Type B pancreatic cell (in vitro differentiated cells): Measurements from ENCODE around the gene EIF4G1. TPM values are rescaled to one million over a fixed set of nuclear protein-coding genes. Genes with fewer than 3 reads are reported as not detected.
A peak's percentile ranks its signal among the peaks of the same experiment; 100 is the strongest.

Experiments
- DNase-seq: peaks from one replicate; pipeline ENCODE4 v3.0.0; 2021; ENCODE audit warnings: mixed read lengths; ENCODE audit not compliant: unreplicated experiment; ENCODE audit errors: extremely low spot score
- H3K27ac Mint-ChIP-seq: 2 replicates; pipeline ENCODE4 v1.8.0; 2021; ENCODE audit warnings: mild to moderate bottlenecking, mixed read lengths
- H3K27me3 Mint-ChIP-seq: 2 replicates; pipeline ENCODE4 v1.8.0; 2021; ENCODE audit warnings: mixed read lengths
- H3K36me3 Mint-ChIP-seq: 2 replicates; pipeline ENCODE4 v1.8.0; 2021; ENCODE audit warnings: mixed read lengths
- H3K4me1 Mint-ChIP-seq: one replicate; pipeline ENCODE4 v1.8.0; 2021; ENCODE audit warnings: mixed read lengths; ENCODE audit not compliant: unreplicated experiment
- H3K4me3 Mint-ChIP-seq: 2 replicates; pipeline ENCODE4 v1.8.0; 2021; ENCODE audit warnings: mild to moderate bottlenecking, mixed read lengths
- H3K9me3 Mint-ChIP-seq: 2 replicates; pipeline ENCODE4 v1.8.0; 2021; ENCODE audit warnings: mixed read lengths
- total RNA-seq: library from RNA; stranded (reverse); gene quantifications from 2 replicates; pipeline ENCODE4 v1.2.1, GENCODE V29; 2021; ENCODE audit warnings: low replicate concordance
- TF ChIP-seq, protein P1 (sequence below): fragments of 200-600 bp; sonication (generic); conservative IDR thresholded peaks from 2 replicates; pipeline ENCODE4 v1.5.0; 2021; ENCODE audit warnings: antibody characterized with exemption, mild to moderate bottlenecking

The EIF4G1 gene
- total RNA-seq, 1 donor from 2014 or later = 371 TPM

DNA sequence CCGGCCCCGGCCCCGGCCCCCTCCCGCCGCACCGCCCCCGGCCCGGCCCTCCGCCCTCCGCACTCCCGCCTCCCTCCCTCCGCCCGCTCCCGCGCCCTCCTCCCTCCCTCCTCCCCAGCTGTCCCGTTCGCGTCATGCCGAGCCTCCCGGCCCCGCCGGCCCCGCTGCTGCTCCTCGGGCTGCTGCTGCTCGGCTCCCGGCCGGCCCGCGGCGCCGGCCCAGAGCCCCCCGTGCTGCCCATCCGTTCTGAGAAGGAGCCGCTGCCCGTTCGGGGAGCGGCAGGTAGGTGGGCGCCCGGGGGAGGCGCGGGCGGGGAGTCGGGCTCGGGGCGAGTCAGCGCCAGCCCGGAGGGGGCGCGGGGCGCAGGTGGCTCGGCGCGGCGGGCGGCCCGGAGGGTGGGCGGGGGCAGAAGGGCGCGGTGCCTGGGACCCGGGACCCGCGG, 65.8 kb downstream of the EIF4G1 start:
- peaks cover 51% of the 10 kb centered on the region for H3K27me3 Mint-ChIP-seq
- H3K4me1 Mint-ChIP-seq = peaks cover 27% of the 10 kb centered on the region
- TF ChIP-seq, protein P1, sequence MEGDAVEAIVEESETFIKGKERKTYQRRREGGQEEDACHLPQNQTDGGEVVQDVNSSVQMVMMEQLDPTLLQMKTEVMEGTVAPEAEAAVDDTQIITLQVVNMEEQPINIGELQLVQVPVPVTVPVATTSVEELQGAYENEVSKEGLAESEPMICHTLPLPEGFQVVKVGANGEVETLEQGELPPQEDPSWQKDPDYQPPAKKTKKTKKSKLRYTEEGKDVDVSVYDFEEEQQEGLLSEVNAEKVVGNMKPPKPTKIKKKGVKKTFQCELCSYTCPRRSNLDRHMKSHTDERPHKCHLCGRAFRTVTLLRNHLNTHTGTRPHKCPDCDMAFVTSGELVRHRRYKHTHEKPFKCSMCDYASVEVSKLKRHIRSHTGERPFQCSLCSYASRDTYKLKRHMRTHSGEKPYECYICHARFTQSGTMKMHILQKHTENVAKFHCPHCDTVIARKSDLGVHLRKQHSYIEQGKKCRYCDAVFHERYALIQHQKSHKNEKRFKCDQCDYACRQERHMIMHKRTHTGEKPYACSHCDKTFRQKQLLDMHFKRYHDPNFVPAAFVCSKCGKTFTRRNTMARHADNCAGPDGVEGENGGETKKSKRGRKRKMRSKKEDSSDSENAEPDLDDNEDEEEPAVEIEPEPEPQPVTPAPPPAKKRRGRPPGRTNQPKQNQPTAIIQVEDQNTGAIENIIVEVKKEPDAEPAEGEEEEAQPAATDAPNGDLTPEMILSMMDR = no peak
- no peaks in the 10 kb centered on the region for H3K9me3 Mint-ChIP-seq
- no peak overlapping the region for H3K27ac Mint-ChIP-seq
- no peaks in the 10 kb centered on the region for H3K36me3 Mint-ChIP-seq
- no peak for DNase-seq
- H3K4me3 Mint-ChIP-seq = no peak overlapping the region

- peaks cover 23% of the 10 kb centered on the region for H3K4me1 Mint-ChIP-seq
- H3K27me3 Mint-ChIP-seq = peaks cover 46% of the 10 kb centered on the region
- no peak overlapping the region for H3K27ac Mint-ChIP-seq
These were observed 66.3 kb downstream of the EIF4G1 start for GRCh38 chr3:184380627-184381260.

GRCh38 chr3:184381261-184382224, 67.1 kb downstream of the EIF4G1 start:
- Mint-ChIP-seq H3K27ac (no peak overlapping the region), H3K4me3 (peak overlapping the region; percentile 81), H3K4me1 (peaks cover 18% of the 10 kb centered on the region), H3K27me3 (peaks cover 44% of the 10 kb centered on the region), H3K36me3 (no peaks in the 10 kb centered on the region), H3K9me3 (no peaks in the 10 kb centered on the region)
- TF ChIP-seq, protein P1 = no peak
- DNase-seq = no peak

More at GRCh38 chr3:184380627-184381260, 66.3 kb downstream of the EIF4G1 start:
- Mint-ChIP-seq H3K4me3 (peak overlapping the region; percentile 81), H3K9me3 (no peaks in the 10 kb centered on the region), H3K36me3 (no peaks in the 10 kb centered on the region)
- TF ChIP-seq, protein P1 = no peak
- DNase-seq = no peak

- H3K27ac Mint-ChIP-seq = no peak overlapping the region
- TF ChIP-seq, protein P1 = no peak
- peaks cover 40% of the 10 kb centered on the region for H3K27me3 Mint-ChIP-seq
- DNase-seq = no peak
- H3K9me3 Mint-ChIP-seq = no peaks in the 10 kb centered on the region
- no peaks in the 10 kb centered on the region for H3K36me3 Mint-ChIP-seq
- H3K4me1 Mint-ChIP-seq = peaks cover 17% of the 10 kb centered on the region
- H3K4me3 Mint-ChIP-seq = no peak overlapping the region
These were observed 68.1 kb downstream of the EIF4G1 start for GRCh38 chr3:184382326-184383032.

DNA sequence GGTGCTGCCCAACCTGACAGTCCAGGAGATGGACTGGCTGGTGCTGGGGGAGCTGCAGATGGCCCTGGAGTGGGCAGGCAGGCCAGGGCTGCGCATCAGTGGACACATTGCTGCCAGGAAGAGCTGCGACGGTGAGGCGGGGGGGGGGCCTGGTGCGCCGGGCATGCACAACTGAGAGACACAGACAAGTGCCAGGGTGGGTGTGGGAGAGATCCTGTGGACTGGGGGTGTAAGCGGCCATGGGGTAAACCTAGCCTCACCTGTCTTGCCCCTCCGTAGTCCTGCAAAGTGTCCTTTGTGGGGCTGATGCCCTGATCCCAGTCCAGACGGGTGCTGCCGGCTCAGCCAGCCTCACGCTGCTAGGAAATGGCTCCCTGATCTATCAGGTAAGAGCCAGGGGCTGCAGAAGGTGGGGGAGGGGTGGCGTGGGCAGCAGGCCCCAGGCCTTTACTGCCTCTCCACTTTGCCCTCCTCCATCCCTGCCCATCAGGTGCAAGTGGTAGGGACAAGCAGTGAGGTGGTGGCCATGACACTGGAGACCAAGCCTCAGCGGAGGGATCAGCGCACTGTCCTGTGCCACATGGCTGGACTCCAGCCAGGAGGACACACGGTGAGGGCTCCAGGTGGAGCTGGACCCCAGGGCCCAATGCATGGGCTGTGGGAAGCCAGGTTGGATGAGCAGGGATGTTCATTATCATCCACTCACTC, 68.8 kb downstream of the EIF4G1 start:
- Mint-ChIP-seq H3K36me3 (no peaks in the 10 kb centered on the region), H3K4me3 (no peak overlapping the region), H3K9me3 (no peaks in the 10 kb centered on the region), H3K4me1 (peaks cover 12% of the 10 kb centered on the region), H3K27me3 (peaks cover 40% of the 10 kb centered on the region), H3K27ac (no peak overlapping the region)
- TF ChIP-seq, protein P1 = no peak
- DNase-seq = no peak
